SJCRH30 (cell line): ENCODE results near the gene LATS2. TPM values are rescaled to one million over a fixed set of nuclear protein-coding genes. Genes with fewer than 3 reads are reported as not detected.

ENCODE experiments used
- DNase-seq, 2 experiments: peaks; one replicate each; pipeline ENCODE4 v3.0.0-alpha.2; 2015 to 2020
- H3K27ac ChIP-seq: fragments of 250-450 bp; sonication (Bioruptor Pico); 2 replicates; pipeline ENCODE4 v1.5.1; 2020; ENCODE audit warnings: mild to moderate bottlenecking, moderate library complexity
- H3K27me3 ChIP-seq: fragments of 250-450 bp; sonication (Bioruptor Pico); 2 replicates; pipeline ENCODE4 v1.5.1; 2020; ENCODE audit warnings: mild to moderate bottlenecking, moderate library complexity
- H3K36me3 ChIP-seq: fragments of 250-450 bp; sonication (Bioruptor Pico); 2 replicates; pipeline ENCODE4 v1.5.1; 2020; ENCODE audit warnings: mild to moderate bottlenecking, moderate library complexity
- H3K4me1 ChIP-seq: fragments of 250-450 bp; sonication (Bioruptor Pico); 2 replicates; pipeline ENCODE4 v1.5.1; 2020; ENCODE audit warnings: mild to moderate bottlenecking, moderate library complexity
- H3K4me3 ChIP-seq: fragments of 250-450 bp; sonication (Bioruptor Pico); 2 replicates; pipeline ENCODE4 v1.5.1; 2020; ENCODE audit warnings: mild to moderate bottlenecking, moderate library complexity
- H3K9me3 ChIP-seq: fragments of 250-450 bp; sonication (Bioruptor Pico); replicated peaks from 2 replicates; pipeline ENCODE4 v1.5.1; 2020; ENCODE audit warnings: mild to moderate bottlenecking, moderate library complexity
- total RNA-seq: library from RNA; depleted of rRNA; stranded (reverse); fragments of >200 nt; shearing (Covaris generic); gene quantifications from 2 replicates; pipeline ENCODE4 v1.2.3, GENCODE V29; 2014

LATS2 gene
- total RNA-seq, 1 experiment from 2014 or later, result 14.9 TPM

- DNase-seq, result no peak
- no peaks in the 10 kb centered on the region for H3K27me3 ChIP-seq
- H3K4me1 ChIP-seq, result peaks cover 11% of the 10 kb centered on the region
- H3K27ac ChIP-seq, result no peak overlapping the region
- peaks cover 3% of the 10 kb centered on the region; the same call in 1 of the 2 replicates for H3K9me3 ChIP-seq
- no peak overlapping the region for H3K4me3 ChIP-seq
- H3K36me3 ChIP-seq, result peaks cover 14% of the 10 kb centered on the region
Measured at GRCh38 chr13:21031594-21032275, 29.7 kb downstream of the LATS2 start.

DNA sequence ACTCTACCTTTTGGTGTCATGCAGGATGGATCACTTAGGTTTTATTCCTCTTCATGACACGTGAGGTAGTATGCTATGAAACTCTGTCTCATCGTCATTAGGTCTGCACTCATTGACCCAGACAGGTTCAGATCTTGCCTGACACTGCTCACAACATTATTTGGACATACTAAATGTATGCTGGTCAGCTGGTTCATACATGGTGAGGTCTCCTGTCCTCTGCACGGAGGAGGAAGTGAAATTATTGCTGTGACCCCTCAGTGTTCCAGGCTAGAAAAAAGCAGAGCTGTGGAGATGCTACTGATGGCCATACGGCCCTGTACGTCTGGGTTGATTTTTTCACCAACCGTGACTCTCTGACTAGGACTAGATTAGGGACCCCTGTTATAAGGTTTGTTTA lies 35.8 kb downstream of the LATS2 start:
- Histone ChIP-seq H3K27ac (no peak overlapping the region), H3K36me3 (peaks cover 16% of the 10 kb centered on the region; the same call in 1 of the 2 replicates), H3K27me3 (no peaks in the 10 kb centered on the region), H3K4me1 (no peaks in the 10 kb centered on the region), H3K9me3 (peaks cover 3% of the 10 kb centered on the region; the same call in 1 of the 2 replicates), H3K4me3 (no peak overlapping the region)
- no peak for DNase-seq

- H3K27me3 ChIP-seq, result no peaks in the 10 kb centered on the region
- peaks cover 2% of the 10 kb centered on the region; the same call in 1 of the 2 replicates for H3K36me3 ChIP-seq
- H3K9me3 ChIP-seq, result no peaks in the 10 kb centered on the region
- DNase-seq, result no peak
- no peaks in the 10 kb centered on the region for H3K4me1 ChIP-seq
- no peak overlapping the region for H3K27ac ChIP-seq
- H3K4me3 ChIP-seq, result no peak overlapping the region
Measured at GRCh38 chr13:21022056-21022979, 39.1 kb downstream of the LATS2 start.

DNA sequence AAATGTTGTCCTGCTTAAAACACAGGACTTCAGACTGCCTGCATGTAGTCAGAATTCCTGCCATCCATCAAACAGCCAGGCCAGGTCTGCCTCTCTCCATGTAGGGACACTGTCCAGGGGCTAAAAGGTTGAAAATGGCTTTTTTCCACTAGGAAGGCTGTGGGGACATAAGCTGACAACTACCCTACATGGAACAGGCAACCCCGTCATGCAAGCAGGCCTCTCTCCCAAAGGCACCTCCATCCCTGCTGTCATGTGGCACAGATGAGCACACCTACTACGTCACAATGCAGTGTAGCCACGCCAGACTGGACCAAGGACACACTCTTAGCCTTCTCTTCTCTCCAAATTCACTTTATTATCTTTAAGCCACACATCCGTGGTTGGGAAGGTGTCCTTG lies 40.8 kb downstream of the LATS2 start:
- H3K4me1 ChIP-seq, result no peaks in the 10 kb centered on the region
- H3K4me3 ChIP-seq, result no peak overlapping the region
- no peak overlapping the region for H3K27ac ChIP-seq
- no peak for DNase-seq
- no peaks in the 10 kb centered on the region for H3K27me3 ChIP-seq
- H3K9me3 ChIP-seq, result no peaks in the 10 kb centered on the region
- peaks cover 1% of the 10 kb centered on the region; the same call in 1 of the 2 replicates for H3K36me3 ChIP-seq

GRCh38 chr13:21020176-21020575 lies 41.2 kb downstream of the LATS2 start:
- H3K4me1 ChIP-seq, result peaks cover under 1% of the 10 kb centered on the region; the same call in 1 of the 2 replicates
- H3K9me3 ChIP-seq, result no peaks in the 10 kb centered on the region
- H3K36me3 ChIP-seq, result no peaks in the 10 kb centered on the region; the same call in none of the 2 replicates
- DNase-seq, result no peak
- H3K4me3 ChIP-seq, result no peak overlapping the region
- no peak overlapping the region for H3K27ac ChIP-seq
- H3K27me3 ChIP-seq, result no peaks in the 10 kb centered on the region

DNA sequence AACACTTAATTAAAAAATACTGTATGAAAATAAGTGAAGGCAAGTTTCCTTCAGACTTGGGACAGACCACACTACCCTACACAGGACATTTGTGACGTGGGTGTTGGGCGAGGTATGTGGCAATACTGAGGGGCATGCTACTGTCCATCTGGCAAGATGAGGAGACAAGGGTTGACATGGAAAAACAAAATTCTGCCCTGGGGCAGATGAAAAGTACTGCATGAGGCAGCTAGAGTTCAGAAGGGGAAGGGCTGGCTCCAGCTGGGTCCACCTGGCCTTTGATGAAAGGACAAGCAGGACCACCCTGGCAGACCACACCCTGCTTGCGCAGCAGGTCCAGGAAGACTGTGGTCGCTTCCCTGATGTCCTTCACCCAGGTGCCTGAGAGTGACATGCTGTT lies 43.2 kb downstream of the LATS2 start:
- Histone ChIP-seq H3K27me3 (no peaks in the 10 kb centered on the region), H3K4me1 (peaks cover 15% of the 10 kb centered on the region), H3K4me3 (no peak overlapping the region), H3K36me3 (no peaks in the 10 kb centered on the region; the same call in none of the 2 replicates), H3K27ac (no peak overlapping the region), H3K9me3 (no peaks in the 10 kb centered on the region)
- no peak for DNase-seq

DNA sequence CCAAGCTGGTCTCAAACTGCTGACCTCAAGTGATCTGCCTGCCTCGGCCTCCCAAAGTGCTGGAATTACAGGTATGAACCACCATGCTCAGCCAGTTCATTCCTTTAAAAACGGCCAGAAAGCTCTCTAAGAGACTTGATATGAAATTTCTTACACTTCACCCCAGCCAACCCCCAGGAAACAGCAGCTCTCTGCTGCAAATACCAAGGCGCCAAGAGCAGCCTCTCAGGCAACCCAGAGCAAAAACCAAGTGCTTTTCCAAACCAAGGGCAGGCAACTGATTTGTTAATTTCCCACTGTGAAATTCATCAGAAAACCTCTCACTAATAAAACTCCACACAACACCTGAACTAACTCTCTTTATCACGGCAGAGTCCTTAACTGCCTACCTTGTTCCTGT lies 44.9 kb downstream of the LATS2 start:
- no peak for DNase-seq
- H3K36me3 ChIP-seq, result peaks cover 2% of the 10 kb centered on the region
- H3K4me3 ChIP-seq, result no peak overlapping the region
- H3K27me3 ChIP-seq, result no peaks in the 10 kb centered on the region
- no peaks in the 10 kb centered on the region for H3K9me3 ChIP-seq
- peaks cover 28% of the 10 kb centered on the region for H3K4me1 ChIP-seq
- no peak overlapping the region for H3K27ac ChIP-seq

- no peak overlapping the region for H3K4me3 ChIP-seq
- DNase-seq, result no peak
- no peak overlapping the region for H3K27ac ChIP-seq
- no peaks in the 10 kb centered on the region for H3K27me3 ChIP-seq
- H3K9me3 ChIP-seq, result no peaks in the 10 kb centered on the region
- peaks cover 32% of the 10 kb centered on the region for H3K4me1 ChIP-seq
- peaks cover 2% of the 10 kb centered on the region for H3K36me3 ChIP-seq
Measured at GRCh38 chr13:21015284-21015683, 46.1 kb downstream of the LATS2 start.

- peak; percentile 36 to 38 for DNase-seq
- H3K27ac ChIP-seq, result no peak overlapping the region
- peaks cover 2% of the 10 kb centered on the region for H3K36me3 ChIP-seq
- H3K27me3 ChIP-seq, result no peaks in the 10 kb centered on the region
- peaks cover 32% of the 10 kb centered on the region for H3K4me1 ChIP-seq
- H3K4me3 ChIP-seq, result no peak overlapping the region
- H3K9me3 ChIP-seq, result no peaks in the 10 kb centered on the region
Measured at GRCh38 chr13:21014502-21015170, 46.8 kb downstream of the LATS2 start.

DNA sequence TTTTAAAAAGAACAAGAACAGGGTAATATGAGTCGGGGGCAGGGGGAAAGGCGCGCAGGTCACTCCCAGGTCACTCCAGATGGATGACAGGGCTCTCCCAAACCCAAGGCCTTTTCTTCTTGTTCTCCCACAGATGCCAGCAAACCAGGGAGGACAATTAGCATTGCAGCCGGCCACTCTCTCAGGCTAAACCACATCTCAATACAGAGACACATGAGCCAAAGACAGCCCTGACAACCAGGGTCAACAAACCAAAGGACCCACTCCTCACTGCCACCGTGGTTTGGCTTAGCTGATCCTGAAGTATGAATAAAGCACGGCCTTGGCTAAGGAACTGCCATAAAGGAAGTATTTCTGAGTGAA lies 47.3 kb downstream of the LATS2 start:
- Histone ChIP-seq H3K4me3 (no peak overlapping the region), H3K27me3 (no peaks in the 10 kb centered on the region), H3K36me3 (peaks cover 2% of the 10 kb centered on the region), H3K4me1 (peaks cover 32% of the 10 kb centered on the region), H3K27ac (no peak overlapping the region), H3K9me3 (no peaks in the 10 kb centered on the region)
- peak in 1 of 2 experiments; percentile 15 for DNase-seq

DNA sequence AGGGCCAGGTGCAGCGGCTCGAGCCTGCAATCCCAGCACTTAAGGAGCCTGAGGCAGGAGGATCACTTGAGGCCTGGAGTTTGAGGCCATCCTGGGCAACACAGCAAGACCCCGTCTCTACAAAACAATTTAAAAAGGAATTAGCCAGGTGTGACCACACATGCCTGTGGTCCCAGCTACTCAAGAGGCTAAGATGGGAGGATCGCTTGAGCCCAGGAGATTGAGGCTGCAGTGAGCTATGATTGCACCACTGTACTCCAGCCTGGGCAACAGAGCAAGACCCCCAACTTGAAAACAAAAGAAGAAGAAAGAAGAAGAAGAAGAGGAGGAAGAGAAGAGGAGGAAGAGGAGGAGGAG lies 47.7 kb downstream of the LATS2 start:
- Histone ChIP-seq H3K4me3 (no peak overlapping the region), H3K4me1 (peaks cover 32% of the 10 kb centered on the region), H3K9me3 (no peaks in the 10 kb centered on the region), H3K27me3 (no peaks in the 10 kb centered on the region), H3K36me3 (peaks cover 2% of the 10 kb centered on the region), H3K27ac (no peak overlapping the region)
- DNase-seq, result no peak

GRCh38 chr13:21012841-21013681 lies 48.3 kb downstream of the LATS2 start:
- peaks cover 32% of the 10 kb centered on the region for H3K4me1 ChIP-seq
- H3K4me3 ChIP-seq, result no peak overlapping the region
- no peak for DNase-seq
- H3K36me3 ChIP-seq, result peaks cover 2% of the 10 kb centered on the region
- H3K27me3 ChIP-seq, result no peaks in the 10 kb centered on the region
- H3K9me3 ChIP-seq, result no peaks in the 10 kb centered on the region
- H3K27ac ChIP-seq, result no peak overlapping the region

DNA sequence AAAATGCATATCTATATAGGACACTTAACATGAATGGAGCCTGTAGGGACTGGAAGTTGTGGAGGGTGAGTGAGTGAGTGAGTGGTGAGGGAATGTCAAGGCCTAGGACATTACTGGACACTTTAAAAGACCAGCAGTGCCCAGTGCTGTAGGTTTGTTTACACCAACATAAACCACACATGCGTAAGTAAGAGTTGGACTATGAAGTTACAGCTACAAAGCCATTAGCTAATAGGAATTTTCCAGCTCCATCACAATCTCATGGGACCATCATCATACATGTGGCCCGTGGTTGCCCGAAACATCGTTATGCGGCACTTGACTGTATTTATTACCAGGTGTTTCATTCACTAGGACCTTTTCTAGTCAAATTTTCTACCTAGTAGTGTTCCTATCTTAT lies 49.2 kb downstream of the LATS2 start:
- no peak for DNase-seq
- Histone ChIP-seq H3K27ac (no peak overlapping the region), H3K4me1 (peaks cover 32% of the 10 kb centered on the region), H3K9me3 (no peaks in the 10 kb centered on the region), H3K27me3 (no peaks in the 10 kb centered on the region), H3K36me3 (peaks cover 2% of the 10 kb centered on the region), H3K4me3 (no peak overlapping the region)

- no peak for DNase-seq
- H3K4me3 ChIP-seq, result no peak overlapping the region
- H3K27ac ChIP-seq, result no peak overlapping the region
- peaks cover 38% of the 10 kb centered on the region for H3K4me1 ChIP-seq
- no peaks in the 10 kb centered on the region for H3K9me3 ChIP-seq
- peaks cover 2% of the 10 kb centered on the region for H3K36me3 ChIP-seq
- H3K27me3 ChIP-seq, result no peaks in the 10 kb centered on the region
Measured at GRCh38 chr13:21011378-21011777, 50.0 kb downstream of the LATS2 start.
